HepG2 (cell line): ENCODE measurements around the gene DNAJA3. TPM values are rescaled to one million over a fixed set of nuclear protein-coding genes. Genes with fewer than 3 reads are reported as not detected.
A peak's percentile ranks its signal among the peaks of the same experiment; 100 is the strongest.

Source experiments
- ARNT ChIP-seq: fragments of 450-650 bp; IDR thresholded peaks from 2 replicates; pipeline ENCODE4 v1.6.1; 2017
- ATF4 ChIP-seq, 2 experiments: fragments of 450-650 bp in 1 of 2; sonication (generic) in 1 of 2; formaldehyde crosslinking; IDR thresholded peaks; 2 replicates each; pipeline versions ENCODE4 v1.5.0 to v1.8.0; 2020 to 2022; ENCODE audit warnings: mild to moderate bottlenecking in 1 of 2, missing genetic modification reagents in 1 of 2
- HIC2 ChIP-seq: sonication (generic); formaldehyde crosslinking; IDR thresholded peaks from 2 replicates; pipeline ENCODE4 v1.9.0; 2022; ENCODE audit warnings: low read depth, missing genetic modification reagents
- HMGA1 ChIP-seq: sonication (generic); formaldehyde crosslinking; conservative IDR thresholded peaks from 2 replicates; pipeline ENCODE4 v1.4.0; 2020; ENCODE audit warnings: missing genetic modification reagents
- HNF4A ChIP-seq: sonication (generic); formaldehyde crosslinking; IDR thresholded peaks from 2 replicates; pipeline ENCODE4 v1.4.0; 2020; ENCODE audit warnings: missing genetic modification reagents
- KDM5B ChIP-seq: sonication (generic); formaldehyde crosslinking; IDR thresholded peaks from 2 replicates; pipeline ENCODE4 v1.4.0; 2020; ENCODE audit warnings: missing genetic modification reagents, mild to moderate bottlenecking, borderline replicate concordance
- MLLT10 ChIP-seq: sonication (generic); formaldehyde crosslinking; IDR thresholded peaks from 2 replicates; pipeline ENCODE4 v1.4.0; 2020; ENCODE audit warnings: missing genetic modification reagents
- PHF5A ChIP-seq: IDR thresholded peaks from one replicate; pipeline ENCODE4 v1.6.1; 2018; ENCODE audit warnings: low read depth, missing genetic modification reagents; ENCODE audit not compliant: unreplicated experiment
- RORA ChIP-seq: sonication (generic); formaldehyde crosslinking; IDR thresholded peaks from 2 replicates; pipeline ENCODE4 v1.5.0; 2020; ENCODE audit warnings: mild to moderate bottlenecking, missing genetic modification reagents, moderate library complexity
- SMARCC2 ChIP-seq: fragments of 450-650 bp; IDR thresholded peaks from 2 replicates; pipeline ENCODE4 v1.6.1; 2017; ENCODE audit warnings: antibody characterized with exemption, mild to moderate bottlenecking
- ZFP82 ChIP-seq: sonication (generic); formaldehyde crosslinking; IDR thresholded peaks from 2 replicates; pipeline ENCODE4 v1.5.1; 2020; ENCODE audit warnings: mild to moderate bottlenecking, missing genetic modification reagents, borderline replicate concordance
- ZNF20 ChIP-seq: sonication (generic); formaldehyde crosslinking; IDR thresholded peaks from 2 replicates; pipeline ENCODE4 v1.4.0; 2020; ENCODE audit warnings: mild to moderate bottlenecking, moderate library complexity, missing genetic modification reagents
- ZNF263 ChIP-seq: sonication (generic); formaldehyde crosslinking; IDR thresholded peaks from 2 replicates; pipeline ENCODE4 v1.4.0; 2020; ENCODE audit warnings: missing genetic modification reagents
- ZNF337 ChIP-seq: sonication (generic); formaldehyde crosslinking; IDR thresholded peaks from 2 replicates; pipeline ENCODE4 v1.5.1; 2020; ENCODE audit warnings: missing genetic modification reagents, low read depth, mild to moderate bottlenecking, borderline replicate concordance
- ZNF644 ChIP-seq: IDR thresholded peaks from 2 replicates; pipeline ENCODE4 v1.6.1; 2016; ENCODE audit warnings: low read depth
- ZNF749 ChIP-seq: sonication (generic); formaldehyde crosslinking; IDR thresholded peaks from 2 replicates; pipeline ENCODE4 v1.8.0; 2022; ENCODE audit warnings: mild to moderate bottlenecking, missing genetic modification reagents, moderate library complexity, borderline replicate concordance
- ZSCAN31 ChIP-seq: sonication (generic); formaldehyde crosslinking; IDR thresholded peaks from 2 replicates; pipeline ENCODE4 v1.5.0; 2020; ENCODE audit warnings: low read depth, mild to moderate bottlenecking, missing genetic modification reagents
- polyA plus RNA-seq, 8 experiments: library from polyadenylated mRNA; depleted of rRNA in 3 of 8; stranded (reverse) in 7 of 8; unstranded in 1 of 8; fragments of >200 nt; fragmentation: Illumina TruSeq in 4 of 8; extraction: Trizol in 4 of 8; gene quantifications; 2 replicates each; pipeline versions ENCODE4 v1.2.1 to v1.2.3, GENCODE V29; 2011 to 2016; ENCODE audit warnings: low read depth in 4 of 8, missing spikeins in 1 of 8, mixed read lengths in 1 of 8; ENCODE audit not compliant: insufficient read depth in 1 of 8
- total RNA-seq, 5 experiments: library from RNA; depleted of rRNA; stranded (reverse); fragments of >200 nt; fragmentation: Illumina TruSeq; extraction: Trizol; gene quantifications; 2 replicates each; pipeline ENCODE4 v1.2.3, GENCODE V29; 2016; ENCODE audit warnings: low read depth in 1 of 5
- TF ChIP-seq, protein P1 (sequence below): sonication (generic); formaldehyde crosslinking; IDR thresholded peaks from 2 replicates; pipeline ENCODE4 v1.5.0; 2020; ENCODE audit warnings: missing genetic modification reagents
- TF ChIP-seq, protein P2 (sequence below): fragments of 450-650 bp; IDR thresholded peaks from 2 replicates; pipeline ENCODE4 v1.6.1; 2017
- TF ChIP-seq, protein P3 (sequence below): sonication (generic); formaldehyde crosslinking; IDR thresholded peaks from 2 replicates; pipeline ENCODE4 v1.4.0; 2020; ENCODE audit warnings: mild to moderate bottlenecking, missing genetic modification reagents
- TF ChIP-seq, protein P4 (sequence below): sonication (generic); formaldehyde crosslinking; IDR thresholded peaks from 2 replicates; pipeline ENCODE4 v1.4.0; 2020; ENCODE audit warnings: low read depth, missing genetic modification reagents

DNAJA3 gene
- total and polyA plus RNA-seq, 2 of the 13 experiments (the other 11 are each of a cell fraction or from before 2014, with no cell fraction given), result 77.0 to 83.3 TPM

DNA sequence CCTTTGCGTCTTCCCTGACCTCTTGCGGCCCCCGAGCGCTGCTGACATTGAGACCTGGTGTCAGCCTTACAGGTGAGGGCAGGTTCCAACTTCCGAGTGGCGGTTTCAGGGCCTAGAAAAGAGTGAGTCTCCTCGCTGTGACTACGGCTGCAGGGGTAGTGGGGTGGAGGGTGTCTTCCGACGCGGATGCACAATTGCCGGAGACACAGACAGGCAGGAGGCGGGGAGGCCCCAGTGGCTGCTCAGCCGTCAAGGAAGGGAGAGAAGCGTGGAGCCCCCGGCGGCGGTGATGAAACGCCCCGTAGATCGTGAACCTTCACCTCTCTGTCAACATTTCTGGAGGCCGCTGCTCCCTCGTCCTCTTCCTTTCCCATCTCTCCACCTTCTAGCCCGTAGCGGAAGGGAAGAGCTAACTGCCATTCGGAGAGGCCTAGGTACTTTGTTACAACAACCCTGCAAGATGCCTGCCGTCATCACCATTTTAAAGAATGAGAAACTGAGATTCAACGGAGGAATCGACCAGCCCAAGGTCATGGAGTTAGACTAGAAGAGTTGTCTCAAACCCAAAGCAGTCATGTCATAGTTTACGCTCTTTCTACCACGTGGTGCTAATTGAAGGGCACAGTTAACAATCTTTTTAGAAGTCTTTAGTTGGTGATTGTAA lies 485 bp downstream of the DNAJA3 start (continued):
- no peak for TF ChIP-seq HIC2 (CRISPR knock-in tag)
- TF ChIP-seq KDM5B (CRISPR knock-in tag), result peak; percentile 72; the same call in 1 of the 2 replicates
- TF ChIP-seq ZNF749 (CRISPR knock-in tag), result peak; percentile 25
- TF ChIP-seq ZNF20, result no peak
- TF ChIP-seq, protein P1, sequence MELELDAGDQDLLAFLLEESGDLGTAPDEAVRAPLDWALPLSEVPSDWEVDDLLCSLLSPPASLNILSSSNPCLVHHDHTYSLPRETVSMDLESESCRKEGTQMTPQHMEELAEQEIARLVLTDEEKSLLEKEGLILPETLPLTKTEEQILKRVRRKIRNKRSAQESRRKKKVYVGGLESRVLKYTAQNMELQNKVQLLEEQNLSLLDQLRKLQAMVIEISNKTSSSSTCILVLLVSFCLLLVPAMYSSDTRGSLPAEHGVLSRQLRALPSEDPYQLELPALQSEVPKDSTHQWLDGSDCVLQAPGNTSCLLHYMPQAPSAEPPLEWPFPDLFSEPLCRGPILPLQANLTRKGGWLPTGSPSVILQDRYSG, result no peak
- peak in 1 of 2 experiments; percentile 78; a peak in 2 of 4 replicates for TF ChIP-seq ATF4 (CRISPR knock-in tag; IDR thresholded peaks at IDR 0.05)
- no peak for TF ChIP-seq ARNT
- TF ChIP-seq HNF4A (CRISPR knock-in tag), result peak; percentile 78
- TF ChIP-seq, protein P2, sequence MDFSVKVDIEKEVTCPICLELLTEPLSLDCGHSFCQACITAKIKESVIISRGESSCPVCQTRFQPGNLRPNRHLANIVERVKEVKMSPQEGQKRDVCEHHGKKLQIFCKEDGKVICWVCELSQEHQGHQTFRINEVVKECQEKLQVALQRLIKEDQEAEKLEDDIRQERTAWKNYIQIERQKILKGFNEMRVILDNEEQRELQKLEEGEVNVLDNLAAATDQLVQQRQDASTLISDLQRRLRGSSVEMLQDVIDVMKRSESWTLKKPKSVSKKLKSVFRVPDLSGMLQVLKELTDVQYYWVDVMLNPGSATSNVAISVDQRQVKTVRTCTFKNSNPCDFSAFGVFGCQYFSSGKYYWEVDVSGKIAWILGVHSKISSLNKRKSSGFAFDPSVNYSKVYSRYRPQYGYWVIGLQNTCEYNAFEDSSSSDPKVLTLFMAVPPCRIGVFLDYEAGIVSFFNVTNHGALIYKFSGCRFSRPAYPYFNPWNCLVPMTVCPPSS, result no peak
- no peak for TF ChIP-seq ZNF644
- TF ChIP-seq HMGA1 (CRISPR knock-in tag), result no peak
- TF ChIP-seq RORA (CRISPR knock-in tag), result no peak
- no peak for TF ChIP-seq ZNF337
- TF ChIP-seq ZNF263, result peak; percentile 44; the same call in 1 of the 2 replicates
- TF ChIP-seq, protein P3, sequence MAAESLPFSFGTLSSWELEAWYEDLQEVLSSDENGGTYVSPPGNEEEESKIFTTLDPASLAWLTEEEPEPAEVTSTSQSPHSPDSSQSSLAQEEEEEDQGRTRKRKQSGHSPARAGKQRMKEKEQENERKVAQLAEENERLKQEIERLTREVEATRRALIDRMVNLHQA (CRISPR knock-in tag), result no peak
- no peak for TF ChIP-seq PHF5A (CRISPR knock-in tag)
- no peak; the same call in 1 of the 2 replicates for TF ChIP-seq ZSCAN31 (CRISPR knock-in tag)
- peak; percentile 27; the same call in 1 of the 2 replicates for TF ChIP-seq ZFP82 (CRISPR knock-in tag)
- no peak for TF ChIP-seq MLLT10 (CRISPR knock-in tag)
- TF ChIP-seq, protein P4, sequence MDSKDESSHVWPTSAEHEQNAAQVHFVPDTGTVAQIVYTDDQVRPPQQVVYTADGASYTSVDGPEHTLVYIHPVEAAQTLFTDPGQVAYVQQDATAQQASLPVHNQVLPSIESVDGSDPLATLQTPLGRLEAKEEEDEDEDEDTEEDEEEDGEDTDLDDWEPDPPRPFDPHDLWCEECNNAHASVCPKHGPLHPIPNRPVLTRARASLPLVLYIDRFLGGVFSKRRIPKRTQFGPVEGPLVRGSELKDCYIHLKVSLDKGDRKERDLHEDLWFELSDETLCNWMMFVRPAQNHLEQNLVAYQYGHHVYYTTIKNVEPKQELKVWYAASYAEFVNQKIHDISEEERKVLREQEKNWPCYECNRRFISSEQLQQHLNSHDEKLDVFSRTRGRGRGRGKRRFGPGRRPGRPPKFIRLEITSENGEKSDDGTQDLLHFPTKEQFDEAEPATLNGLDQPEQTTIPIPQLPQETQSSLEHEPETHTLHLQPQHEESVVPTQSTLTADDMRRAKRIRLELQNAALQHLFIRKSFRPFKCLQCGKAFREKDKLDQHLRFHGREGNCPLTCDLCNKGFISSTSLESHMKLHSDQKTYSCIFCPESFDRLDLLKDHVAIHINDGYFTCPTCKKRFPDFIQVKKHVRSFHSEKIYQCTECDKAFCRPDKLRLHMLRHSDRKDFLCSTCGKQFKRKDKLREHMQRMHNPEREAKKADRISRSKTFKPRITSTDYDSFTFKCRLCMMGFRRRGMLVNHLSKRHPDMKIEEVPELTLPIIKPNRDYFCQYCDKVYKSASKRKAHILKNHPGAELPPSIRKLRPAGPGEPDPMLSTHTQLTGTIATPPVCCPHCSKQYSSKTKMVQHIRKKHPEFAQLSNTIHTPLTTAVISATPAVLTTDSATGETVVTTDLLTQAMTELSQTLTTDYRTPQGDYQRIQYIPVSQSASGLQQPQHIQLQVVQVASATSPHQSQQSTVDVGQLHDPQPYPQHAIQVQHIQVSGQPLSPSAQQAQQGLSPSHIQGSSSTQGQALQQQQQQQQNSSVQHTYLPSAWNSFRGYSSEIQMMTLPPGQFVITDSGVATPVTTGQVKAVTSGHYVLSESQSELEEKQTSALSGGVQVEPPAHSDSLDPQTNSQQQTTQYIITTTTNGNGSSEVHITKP (CRISPR knock-in tag), result peak; percentile 61
- no peak for TF ChIP-seq SMARCC2
